Muscle layer of colon (tissue), 2 donors: Measurements from ENCODE around the gene PREX1.

ENCODE experiments used
- H3K27ac ChIP-seq: one replicate; pipeline ENCODE4 v1.7.0; 2013; ENCODE audit warnings: low read depth, mild to moderate bottlenecking, low read length, moderate library complexity
- H3K27me3 ChIP-seq, 2 donors: one replicate each; pipeline ENCODE4 v1.7.0; 2013; ENCODE audit warnings: low read length in 2 of 2, mild to moderate bottlenecking in 2 of 2; ENCODE audit not compliant: insufficient read depth in 2 of 2, control insufficient read depth in 1 of 2
- H3K36me3 ChIP-seq: one replicate; pipeline ENCODE4 v1.7.0; 2013; ENCODE audit warnings: mild to moderate bottlenecking, low read length; ENCODE audit not compliant: insufficient read depth
- H3K4me1 ChIP-seq: one replicate; pipeline ENCODE4 v1.7.0; 2013; ENCODE audit warnings: mild to moderate bottlenecking, low read length; ENCODE audit not compliant: insufficient read depth
- H3K4me3 ChIP-seq, 2 donors: one replicate each; pipeline ENCODE4 v1.7.0; 2013; ENCODE audit warnings: low read length in 2 of 2, low read depth in 1 of 2, mild to moderate bottlenecking in 1 of 2, moderate library complexity in 1 of 2
- H3K9ac ChIP-seq: one replicate; pipeline ENCODE4 v1.7.0; 2013; ENCODE audit warnings: low read length
- H3K9me3 ChIP-seq: one replicate; pipeline ENCODE4 v1.7.0; 2013; ENCODE audit warnings: mild to moderate bottlenecking, low read length
- donor health status: abdominal sarcoma.
- donor health status: Adenocarcinoma of cecum.

The PREX1 gene

DNA sequence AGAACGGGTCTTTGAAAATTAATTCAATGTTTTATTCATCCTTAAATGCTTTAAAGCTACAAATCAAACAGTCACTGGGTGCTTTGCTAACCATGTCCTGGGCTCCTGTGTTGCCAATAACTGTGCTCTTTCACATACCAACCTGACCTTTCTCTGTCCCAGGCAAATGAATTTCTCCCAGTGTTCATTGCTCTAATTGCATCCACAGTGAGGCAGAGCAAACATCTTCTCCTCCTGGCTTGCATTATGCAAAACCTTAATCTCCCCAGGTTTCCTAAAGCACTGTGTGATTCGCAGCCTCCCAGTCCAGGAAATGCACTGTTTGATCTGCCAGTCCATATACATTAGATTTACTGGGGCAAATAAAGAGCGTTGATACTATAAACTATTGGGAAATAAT, 219.0 kb downstream of the PREX1 start:
- Histone ChIP-seq H3K27me3 (peaks cover 0 to 4% of the 10 kb centered on the region in 2 donors), H3K4me1 (no peaks in the 10 kb centered on the region), H3K27ac (no peak overlapping the region), H3K4me3 (no peak overlapping the region), H3K9ac (no peak overlapping the region), H3K9me3 (no peaks in the 10 kb centered on the region), H3K36me3 (no peaks in the 10 kb centered on the region)

DNA sequence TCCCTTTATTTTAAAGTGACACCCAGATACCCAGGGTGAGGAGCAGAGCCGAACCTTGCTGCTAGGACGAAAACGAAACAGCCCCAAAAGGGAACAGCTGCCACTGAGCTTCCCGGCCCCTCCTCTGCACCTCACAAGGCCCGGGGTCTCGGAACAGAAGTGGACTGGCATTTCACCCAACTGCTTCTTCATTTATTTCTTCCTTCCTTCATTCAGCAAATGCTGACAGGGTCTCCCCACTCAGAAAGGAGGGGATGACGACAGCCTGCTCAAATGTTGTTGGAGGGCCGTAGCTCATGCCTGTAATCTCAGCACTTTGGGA, 220.3 kb downstream of the PREX1 start:
- Histone ChIP-seq H3K9ac (no peak overlapping the region), H3K27me3 (peaks cover 0 to 4% of the 10 kb centered on the region in 2 donors), H3K4me1 (no peaks in the 10 kb centered on the region), H3K9me3 (no peaks in the 10 kb centered on the region), H3K36me3 (no peaks in the 10 kb centered on the region), H3K27ac (no peak overlapping the region), H3K4me3 (no peak overlapping the region)

DNA sequence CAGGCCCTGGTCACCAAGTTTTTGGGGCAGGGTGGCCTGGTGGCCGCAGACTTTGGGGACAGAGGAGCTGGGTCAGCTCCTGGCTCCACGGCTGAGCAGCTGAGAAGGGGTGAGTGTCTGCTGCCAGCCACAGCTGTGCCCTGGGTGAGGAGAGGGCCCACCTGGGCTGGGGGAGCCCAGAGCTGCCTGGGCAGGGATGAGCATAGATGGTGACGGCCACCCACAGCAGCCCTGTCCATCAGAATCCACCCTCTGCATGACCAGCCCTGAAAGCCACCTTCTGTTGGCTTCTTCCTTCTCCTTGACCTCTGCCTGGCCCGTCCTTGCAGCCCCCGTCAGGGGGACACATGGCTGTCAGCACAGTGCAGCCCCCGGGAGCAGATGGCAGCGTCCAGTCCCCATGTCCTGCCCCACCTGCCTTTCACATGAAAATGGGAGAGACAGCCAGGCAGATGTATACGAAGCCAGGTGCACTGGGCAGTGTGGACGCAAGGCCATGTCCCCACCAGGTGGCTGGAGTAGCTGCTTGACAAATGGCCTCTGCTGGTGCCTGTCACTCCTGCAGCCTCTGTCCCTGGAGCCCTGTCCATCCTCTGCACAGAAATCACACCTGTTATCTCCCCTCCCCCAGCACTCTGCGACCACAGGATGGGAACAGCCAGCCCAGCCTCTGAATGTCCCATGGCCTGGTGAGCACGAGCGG, 220.8 kb downstream of the PREX1 start:
- Histone ChIP-seq H3K27ac (no peak overlapping the region), H3K9ac (no peak overlapping the region), H3K4me3 (no peak overlapping the region), H3K36me3 (no peaks in the 10 kb centered on the region), H3K9me3 (no peaks in the 10 kb centered on the region), H3K27me3 (peaks cover 0 to 4% of the 10 kb centered on the region in 2 donors), H3K4me1 (no peaks in the 10 kb centered on the region)

DNA sequence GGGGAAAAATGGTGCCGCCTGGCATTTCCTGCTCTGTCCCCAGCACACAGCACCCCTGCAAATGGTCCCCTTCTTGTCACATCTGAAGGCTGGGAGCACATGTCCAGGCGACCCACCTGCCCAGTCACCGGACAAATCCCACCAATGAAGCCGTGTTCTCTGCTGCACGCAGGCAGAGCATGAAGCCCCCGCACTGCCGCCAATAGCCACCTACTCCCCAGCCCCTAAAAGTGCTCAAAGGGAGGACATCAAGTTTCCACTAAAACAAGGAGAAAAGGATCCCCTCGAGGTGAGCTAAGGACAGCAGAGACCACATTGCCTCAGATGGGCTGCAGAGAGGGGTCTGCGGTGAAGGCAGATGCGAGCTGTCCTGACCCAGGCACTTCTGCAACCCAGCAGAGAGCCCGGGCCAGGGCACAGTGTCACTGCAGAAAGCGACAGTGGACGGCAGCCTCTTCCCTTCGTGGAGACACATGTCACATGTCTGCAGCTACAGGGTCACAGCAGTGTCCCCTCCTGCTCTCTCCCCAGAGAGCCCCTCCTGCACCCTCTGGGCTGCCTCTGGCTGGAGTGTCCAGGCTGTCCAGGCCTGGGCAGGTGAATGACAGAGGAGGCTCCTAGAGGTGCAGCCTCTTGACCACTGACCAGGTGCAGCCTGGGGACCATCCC, 221.5 kb downstream of the PREX1 start:
- Histone ChIP-seq H3K9ac (no peak overlapping the region), H3K27me3 (peaks cover 0 to 4% of the 10 kb centered on the region in 2 donors), H3K27ac (no peak overlapping the region), H3K4me1 (no peaks in the 10 kb centered on the region), H3K9me3 (no peaks in the 10 kb centered on the region), H3K36me3 (no peaks in the 10 kb centered on the region), H3K4me3 (no peak overlapping the region)

DNA sequence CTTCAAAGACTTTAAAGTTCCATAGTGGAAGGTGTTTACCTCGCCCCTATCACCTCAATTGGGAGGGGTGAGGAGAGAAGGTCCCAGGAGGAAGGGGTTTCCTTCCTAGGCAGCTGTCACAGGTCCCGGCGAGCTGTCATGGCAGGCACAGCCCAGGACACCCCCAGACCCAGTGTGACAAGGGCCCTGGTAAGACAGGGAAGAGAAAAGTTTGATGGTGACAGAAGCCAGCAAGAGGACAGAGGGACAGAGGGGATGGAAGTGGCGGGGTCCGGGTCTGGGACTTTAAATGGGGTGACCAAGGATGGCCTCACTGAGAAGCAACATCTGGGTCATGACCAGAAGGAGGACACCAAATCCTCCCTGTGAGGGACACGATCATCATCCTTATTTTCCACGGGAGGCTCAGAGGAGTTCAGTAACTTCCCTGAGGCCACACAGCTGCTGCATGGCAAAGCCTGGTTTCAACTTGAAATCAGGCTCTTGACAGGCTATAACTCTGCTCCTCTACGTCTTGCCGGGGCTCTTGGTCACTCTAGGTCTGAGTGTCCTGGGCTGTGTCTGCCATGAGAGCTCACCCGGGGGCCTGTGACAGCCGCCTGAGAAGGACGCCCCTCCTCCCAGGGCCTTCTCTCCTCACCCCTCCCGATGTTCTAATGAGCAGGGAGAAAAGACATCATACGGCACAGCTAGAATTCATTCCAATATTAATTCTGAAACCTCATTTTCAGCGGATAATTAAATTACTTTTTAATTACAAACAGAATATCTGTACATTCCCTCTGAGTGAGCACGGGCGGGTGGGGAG, 222.2 kb downstream of the PREX1 start:
- no peak overlapping the region for H3K9ac ChIP-seq
- H3K36me3 ChIP-seq: no peaks in the 10 kb centered on the region
- no peak overlapping the region for H3K4me3 ChIP-seq
- no peaks in the 10 kb centered on the region for H3K4me1 ChIP-seq
- no peaks in the 10 kb centered on the region for H3K9me3 ChIP-seq
- H3K27ac ChIP-seq: no peak overlapping the region
- peaks cover 0 to 4% of the 10 kb centered on the region in 2 donors for H3K27me3 ChIP-seq

DNA sequence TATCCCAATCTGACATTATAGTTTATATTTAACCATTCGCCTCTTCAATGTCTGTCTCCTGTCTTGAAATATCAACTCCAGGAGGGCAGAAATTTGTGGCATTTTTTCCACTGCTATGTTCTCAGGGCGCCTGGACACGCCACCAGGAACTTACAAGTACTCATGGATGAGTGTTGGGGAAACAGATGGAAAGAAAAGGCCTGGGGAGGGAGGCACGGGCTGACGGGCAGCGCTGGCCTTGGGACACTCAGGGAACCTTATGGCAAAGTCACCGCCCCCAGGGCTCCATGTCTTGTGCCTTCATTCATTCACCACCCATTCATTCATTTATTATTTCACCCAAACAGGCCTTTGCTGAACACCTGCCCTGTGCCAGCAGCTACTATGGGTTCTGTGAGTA, 222.9 kb downstream of the PREX1 start:
- no peak overlapping the region for H3K9ac ChIP-seq
- peaks cover 0 to 4% of the 10 kb centered on the region in 2 donors for H3K27me3 ChIP-seq

DNA sequence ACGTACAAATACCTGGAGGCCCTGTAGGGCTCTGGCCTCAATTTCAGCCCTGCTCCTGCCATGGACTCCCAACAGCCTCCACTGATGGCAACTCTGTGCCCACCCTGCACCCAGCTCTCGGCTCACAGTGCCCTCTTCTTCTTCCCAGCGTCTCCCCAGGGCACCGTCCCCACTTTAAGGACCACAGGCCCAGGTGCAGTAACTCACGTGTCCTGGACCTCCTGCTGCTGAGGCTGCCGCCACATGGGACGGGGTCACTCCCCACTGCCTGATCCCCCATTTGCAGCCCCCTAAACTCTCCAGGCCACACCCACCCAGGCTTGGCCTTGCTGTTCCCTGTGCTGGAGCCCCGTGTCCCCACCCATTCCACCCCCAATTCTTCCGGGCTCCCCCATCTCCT, 223.4 kb downstream of the PREX1 start:
- no peaks in the 10 kb centered on the region for H3K4me1 ChIP-seq
- no peaks in the 10 kb centered on the region for H3K36me3 ChIP-seq
- no peaks in the 10 kb centered on the region for H3K9me3 ChIP-seq
- H3K27me3 ChIP-seq: peaks cover 0 to 4% of the 10 kb centered on the region in 2 donors
- H3K9ac ChIP-seq: no peak overlapping the region
- H3K27ac ChIP-seq: no peak overlapping the region
- H3K4me3 ChIP-seq: no peak overlapping the region

More for the DNA sequence above, 222.9 kb downstream of the PREX1 start:
- no peaks in the 10 kb centered on the region for H3K9me3 ChIP-seq
- no peak overlapping the region for H3K4me3 ChIP-seq
- no peaks in the 10 kb centered on the region for H3K36me3 ChIP-seq
- H3K4me1 ChIP-seq: no peaks in the 10 kb centered on the region
- H3K27ac ChIP-seq: no peak overlapping the region

DNA sequence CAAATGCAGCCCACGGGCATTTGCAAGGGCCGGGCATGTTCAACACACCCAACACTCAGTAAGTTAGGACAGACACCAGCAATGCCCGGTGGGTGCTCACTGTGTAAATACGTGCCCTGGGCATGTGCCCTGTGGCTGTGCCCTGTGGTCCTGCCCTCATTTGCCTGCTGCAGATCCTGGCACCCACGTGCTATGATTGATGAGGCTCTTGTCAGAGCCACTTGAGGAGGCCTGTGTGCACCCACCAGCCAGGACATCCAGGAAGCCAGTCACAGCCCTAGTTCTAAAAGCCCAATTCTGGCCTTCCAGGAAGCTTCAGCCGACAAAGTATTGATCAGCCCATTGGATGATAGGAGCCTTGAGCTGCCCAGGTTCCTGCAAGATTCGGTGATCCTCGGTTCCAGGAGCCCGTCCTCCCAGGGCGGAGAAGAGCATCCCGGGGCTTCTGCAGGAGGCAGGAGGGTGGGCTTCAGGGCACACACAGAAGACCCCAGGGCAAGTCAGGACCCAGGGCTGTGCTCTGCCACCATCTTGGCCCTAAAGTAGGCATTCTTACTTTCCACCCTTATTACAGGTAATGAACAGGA, 223.9 kb downstream of the PREX1 start:
- no peaks in the 10 kb centered on the region for H3K9me3 ChIP-seq
- peaks cover 0 to 4% of the 10 kb centered on the region in 2 donors for H3K27me3 ChIP-seq
- H3K9ac ChIP-seq: no peak overlapping the region
- no peaks in the 10 kb centered on the region for H3K36me3 ChIP-seq
- H3K4me1 ChIP-seq: no peaks in the 10 kb centered on the region
- no peak overlapping the region for H3K4me3 ChIP-seq
- H3K27ac ChIP-seq: no peak overlapping the region

DNA sequence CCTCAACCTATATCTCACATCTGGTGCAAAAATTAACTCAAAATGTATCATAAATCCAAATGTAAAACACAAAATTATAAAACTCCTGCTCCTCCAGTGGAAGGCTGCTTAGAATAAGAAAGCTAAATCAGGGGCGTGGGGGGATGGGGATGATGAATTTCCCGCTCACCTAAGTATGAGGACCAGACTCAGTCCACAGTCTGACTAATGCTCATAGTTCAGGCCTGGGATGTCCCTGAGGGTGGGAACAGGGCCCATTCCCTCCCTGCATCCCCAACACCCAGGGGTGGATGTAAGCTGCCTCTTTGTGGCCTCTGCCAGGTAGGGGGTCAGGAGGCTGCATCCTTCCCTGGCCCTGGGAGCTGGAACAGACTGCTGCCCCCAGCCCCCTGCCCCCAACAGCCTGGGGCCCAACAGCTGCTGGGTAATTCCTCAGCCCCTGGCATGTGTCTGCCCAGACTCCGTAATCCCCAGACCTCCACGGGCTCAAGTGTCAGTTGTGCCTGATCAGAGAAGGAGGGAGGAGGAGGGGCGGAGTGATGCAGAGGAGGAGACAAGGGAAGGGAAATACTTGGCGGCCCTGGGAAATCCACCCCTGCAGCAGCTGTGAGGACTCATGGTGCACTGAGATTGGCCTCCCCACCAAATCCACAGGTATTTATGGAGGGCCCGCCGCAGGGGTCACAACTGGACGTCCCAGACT, 224.5 kb downstream of the PREX1 start:
- Histone ChIP-seq H3K9me3 (no peaks in the 10 kb centered on the region), H3K27ac (no peak overlapping the region), H3K27me3 (peaks cover 0 to 4% of the 10 kb centered on the region in 2 donors), H3K36me3 (no peaks in the 10 kb centered on the region), H3K4me3 (no peak overlapping the region), H3K9ac (no peak overlapping the region), H3K4me1 (no peaks in the 10 kb centered on the region)

DNA sequence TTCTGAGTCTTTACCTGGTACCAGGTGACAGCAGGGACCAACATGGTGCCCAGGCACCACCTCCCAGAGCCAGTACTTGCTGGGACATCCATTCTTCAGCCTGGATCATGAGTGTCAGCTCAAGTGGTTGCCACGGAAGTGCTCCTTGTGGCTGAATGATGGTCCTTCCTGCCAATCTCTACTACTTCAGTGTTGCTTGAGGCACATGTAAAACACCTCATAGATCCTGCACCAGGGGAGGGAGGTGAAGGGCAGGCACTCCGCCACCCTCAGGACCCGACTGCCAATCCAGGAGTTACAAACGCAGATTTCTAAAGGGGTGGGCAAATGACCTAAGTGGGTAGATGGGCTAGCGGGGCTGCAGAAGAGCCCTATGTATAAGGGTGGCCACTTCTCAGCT, 226.0 kb downstream of the PREX1 start:
- H3K9ac ChIP-seq: no peak overlapping the region
- no peaks in the 10 kb centered on the region for H3K4me1 ChIP-seq
- H3K27me3 ChIP-seq: peaks cover 0 to under 1% of the 10 kb centered on the region in 2 donors
- no peaks in the 10 kb centered on the region for H3K9me3 ChIP-seq
- no peaks in the 10 kb centered on the region for H3K36me3 ChIP-seq
- no peak overlapping the region for H3K27ac ChIP-seq
- H3K4me3 ChIP-seq: no peak overlapping the region

DNA sequence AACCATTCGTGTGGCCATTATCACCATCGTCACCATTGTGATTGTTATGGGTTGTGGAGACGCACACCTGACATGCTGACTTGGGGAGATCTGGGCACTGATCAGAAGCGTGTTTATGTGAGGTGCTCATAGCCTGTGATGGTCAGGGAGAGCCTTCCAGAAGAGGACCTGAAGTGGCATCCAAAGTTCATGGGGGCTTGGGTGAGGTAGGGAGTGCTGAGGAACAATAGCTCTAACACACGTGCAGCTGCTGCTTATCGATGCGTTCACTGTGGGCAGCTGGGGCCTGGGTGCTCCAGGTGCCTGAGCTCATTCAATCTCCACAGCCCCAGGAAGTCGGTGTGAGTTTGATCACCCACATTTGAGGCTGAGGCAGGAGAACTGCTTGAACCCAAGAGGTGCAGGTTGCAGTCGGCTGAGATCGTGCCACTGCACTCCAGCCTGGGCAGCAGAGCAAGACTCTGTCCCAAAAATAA, 227.3 kb downstream of the PREX1 start:
- Histone ChIP-seq H3K4me3 (no peak overlapping the region), H3K36me3 (no peaks in the 10 kb centered on the region), H3K27ac (no peak overlapping the region), H3K9ac (no peak overlapping the region), H3K27me3 (no peaks in the 10 kb centered on the region), H3K9me3 (no peaks in the 10 kb centered on the region), H3K4me1 (peaks cover 6% of the 10 kb centered on the region)
